Dendritic cell treated with granulocyte-macrophage colony-stimulating factor and Interleukin-4, amounts not matched to agents 40 ng/mL and 50 ng/mL, for 4 days (primary cell): ENCODE results near the gene FASTKD2.

Experiments
- H3K27ac Mint-ChIP-seq: one replicate; pipeline ENCODE4 v1.8.0; 2022; ENCODE audit warnings: mild to moderate bottlenecking, mixed read lengths
- H3K27me3 Mint-ChIP-seq: one replicate; pipeline ENCODE4 v1.8.0; 2022; ENCODE audit warnings: mild to moderate bottlenecking, mixed read lengths
- H3K36me3 Mint-ChIP-seq: one replicate; pipeline ENCODE4 v1.8.0; 2022; ENCODE audit warnings: low read depth, mixed read lengths
- H3K4me1 Mint-ChIP-seq: one replicate; pipeline ENCODE4 v1.8.0; 2022; ENCODE audit warnings: low read depth, mixed read lengths
- H3K4me3 Mint-ChIP-seq: one replicate; pipeline ENCODE4 v1.8.0; 2022; ENCODE audit warnings: mild to moderate bottlenecking, moderate library complexity, mixed read lengths
- H3K9me3 Mint-ChIP-seq: one replicate; pipeline ENCODE4 v1.8.0; 2022; ENCODE audit warnings: mixed read lengths
- intact Hi-C: fragments of 100-400 bp; cut with micrococcal nuclease; formaldehyde crosslinking; loops from one replicate; pipeline ENCODE4 v1.15.0; 2022

The FASTKD2 gene

DNA sequence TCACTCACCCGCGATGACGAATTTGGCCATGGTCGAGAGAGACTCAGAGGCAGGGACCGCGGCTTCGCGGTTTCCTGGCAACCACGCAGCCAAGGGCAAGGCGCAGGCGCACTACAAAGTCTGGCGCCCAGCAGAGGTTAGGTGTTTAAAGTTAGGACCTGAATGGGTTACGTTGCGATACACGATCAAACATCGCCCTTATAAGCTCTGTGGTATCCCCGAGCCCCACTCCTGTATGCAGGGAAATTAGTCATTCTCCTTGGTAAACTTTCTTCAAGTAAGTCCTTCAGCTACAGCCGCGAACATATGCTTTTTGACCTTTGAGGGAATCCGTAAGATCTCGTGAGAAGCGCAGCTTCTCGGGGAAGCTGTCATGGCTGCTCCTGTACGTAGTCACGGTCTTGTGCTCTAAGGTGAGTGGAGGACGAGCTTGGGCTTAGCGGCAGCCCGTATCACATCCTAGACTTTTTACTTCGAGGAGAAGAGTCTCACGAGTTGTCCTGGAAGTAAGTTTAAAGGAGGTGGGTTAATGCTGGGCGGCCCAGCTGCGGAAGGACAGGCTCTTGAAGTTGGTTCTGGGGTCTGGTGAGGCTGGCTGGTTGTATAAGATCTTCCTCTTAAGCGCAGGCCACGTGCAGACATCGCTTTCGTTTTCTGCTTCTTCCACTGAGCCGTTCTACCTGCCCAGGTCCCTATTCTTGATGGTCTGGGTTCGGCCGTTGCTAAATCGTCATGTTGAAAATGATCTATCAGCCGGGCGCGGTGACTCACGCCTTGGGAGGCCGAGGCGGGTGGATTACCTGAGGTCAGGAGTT lies at the start of gene FASTKD2, which contains the start of gene MDH1B:
TSS of gene FASTKD2 (plus strand) at position 365 of the 815 bp plus-strand sequence. CDS start 1,088 bp downstream, outside the sequence.
TSS of gene MDH1B (minus strand) at position 87 of the 815 bp plus-strand sequence. CDS start at position 30, 57 bp downstream.
- Mint-ChIP-seq H3K4me3 (peak within 1 kb of the TSS; percentile 85), H3K36me3 (peaks cover 29% of the 10 kb centered on the region), H3K27me3 (peaks cover 3% of the 10 kb centered on the region), H3K27ac (peak within 1 kb of the TSS; percentile 87), H3K9me3 (no peaks in the 10 kb centered on the region), H3K4me1 (peaks cover 22% of the 10 kb centered on the region)
- intact Hi-C loops: no loop called here

DNA sequence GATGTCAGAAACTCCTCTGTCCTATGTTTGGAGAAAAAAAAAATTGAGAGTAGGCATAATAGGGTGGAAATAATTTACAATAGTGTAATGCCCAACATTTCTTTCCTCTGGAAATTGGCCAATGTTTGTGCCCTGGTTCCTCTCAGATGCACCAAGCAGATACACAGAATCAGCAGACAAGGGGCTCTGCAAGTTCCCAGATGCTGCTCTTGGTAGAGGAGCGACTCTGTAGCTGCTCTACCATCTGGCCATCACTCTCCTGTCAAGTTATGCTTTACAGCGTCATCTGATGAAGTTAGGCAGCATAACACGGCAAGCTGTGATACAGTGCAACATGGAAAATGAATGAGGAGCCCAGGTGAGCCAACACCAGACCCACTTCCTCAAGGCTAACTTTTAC lies 48.8 kb upstream of the FASTKD2 start:
- Mint-ChIP-seq H3K36me3 (no peaks in the 10 kb centered on the region), H3K4me1 (peaks cover 21% of the 10 kb centered on the region), H3K4me3 (no peak overlapping the region), H3K27ac (no peak overlapping the region), H3K9me3 (no peaks in the 10 kb centered on the region), H3K27me3 (peaks cover 8% of the 10 kb centered on the region)
- intact Hi-C loops: no loop called here

- Mint-ChIP-seq H3K4me3 (no peak within 1 kb of the TSS), H3K27me3 (peaks cover 11% of the 10 kb centered on the region), H3K36me3 (no peaks in the 10 kb centered on the region), H3K9me3 (peaks cover 8% of the 10 kb centered on the region), H3K4me1 (peaks cover 14% of the 10 kb centered on the region), H3K27ac (no peak within 1 kb of the TSS)
- intact Hi-C loops: no loop called here
These were observed 47.1 kb upstream of the FASTKD2 start, which contains the start of gene DYTN for GRCh38 chr2:206718296-206718695. DYTN (minus strand) TSS chr2:206718396; CDS start chr2:206718279, 117 bp downstream.

DNA sequence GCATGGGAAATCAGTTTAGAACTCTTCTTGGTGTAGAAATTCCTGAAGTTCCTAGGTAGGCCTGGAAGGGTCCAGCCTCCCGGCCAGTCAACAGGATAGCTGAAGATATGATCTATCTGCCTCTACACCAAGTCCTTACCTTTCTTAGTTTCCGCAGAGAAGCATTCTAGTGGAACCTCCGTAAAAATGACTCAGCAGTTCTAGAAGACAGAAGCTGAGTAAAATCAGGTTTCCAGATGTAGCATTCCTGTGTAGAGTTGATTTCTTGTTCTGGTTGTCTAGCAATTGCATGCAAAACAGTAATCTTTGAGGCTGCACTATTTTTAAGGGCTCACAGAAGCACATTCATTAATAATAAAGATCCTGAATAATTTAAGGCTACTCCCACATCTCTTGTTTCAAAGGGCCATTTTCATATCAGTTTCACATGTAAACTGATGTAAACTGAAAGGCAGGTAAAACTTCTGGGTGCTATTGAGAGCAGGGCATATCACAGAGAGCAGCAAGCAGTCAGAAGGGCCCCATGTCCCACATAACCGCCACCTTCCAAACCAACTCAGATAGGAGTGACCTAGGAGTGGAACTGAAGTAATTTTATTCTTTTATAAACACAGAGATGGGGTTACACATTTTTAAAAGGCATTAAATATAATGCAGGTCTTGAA lies 44.0 kb upstream of the FASTKD2 start:
- Mint-ChIP-seq H3K4me3 (no peak overlapping the region), H3K9me3 (peaks cover 8% of the 10 kb centered on the region), H3K27me3 (peaks cover 8% of the 10 kb centered on the region), H3K27ac (no peak overlapping the region), H3K36me3 (no peaks in the 10 kb centered on the region), H3K4me1 (no peaks in the 10 kb centered on the region)
- intact Hi-C loops: no loop called here

DNA sequence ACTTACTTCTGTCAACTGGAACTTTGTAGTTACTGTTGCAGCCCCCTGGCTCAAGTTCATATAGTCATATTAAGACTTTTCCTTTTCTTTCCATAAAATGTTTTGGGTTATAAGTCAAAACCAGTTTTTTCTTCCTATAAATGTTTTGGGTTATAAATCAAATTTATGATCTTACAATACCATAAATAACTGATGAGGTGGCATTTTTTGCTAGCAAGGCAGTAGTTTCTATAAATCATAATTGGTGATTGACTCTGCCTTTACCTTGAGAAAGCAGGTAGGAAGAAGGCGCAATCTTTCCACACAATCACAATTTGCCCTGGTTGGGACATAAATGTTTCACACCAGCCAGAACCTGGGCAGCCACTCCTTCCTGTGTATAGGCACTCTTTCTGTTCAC lies 42.1 kb upstream of the FASTKD2 start:
- Mint-ChIP-seq H3K4me3 (no peak overlapping the region), H3K36me3 (no peaks in the 10 kb centered on the region), H3K4me1 (peaks cover 2% of the 10 kb centered on the region), H3K27me3 (peaks cover 19% of the 10 kb centered on the region), H3K27ac (no peak overlapping the region), H3K9me3 (peaks cover 8% of the 10 kb centered on the region)
- intact Hi-C loops: no loop called here

DNA sequence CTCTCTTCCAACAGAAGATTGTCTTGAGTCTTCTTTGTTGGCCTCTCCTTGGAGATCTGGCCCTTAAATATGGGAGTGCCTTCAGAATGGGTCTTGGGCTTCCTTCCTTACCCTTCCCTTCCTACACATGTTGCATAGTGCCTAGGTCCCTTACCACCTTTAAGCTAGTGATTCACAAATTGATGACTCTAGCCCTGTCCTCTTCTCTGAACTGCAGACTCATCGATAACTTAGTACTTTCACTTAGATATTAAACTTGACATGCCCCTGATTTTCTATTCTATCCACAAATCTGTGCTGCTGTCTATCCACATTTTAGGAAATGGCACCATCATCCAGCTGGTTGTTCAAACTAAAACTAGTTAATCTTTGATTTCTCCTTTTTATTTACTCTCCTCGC lies 38.1 kb upstream of the FASTKD2 start:
- Mint-ChIP-seq H3K36me3 (no peaks in the 10 kb centered on the region), H3K27me3 (peaks cover 32% of the 10 kb centered on the region), H3K4me3 (no peak overlapping the region), H3K9me3 (peaks cover 3% of the 10 kb centered on the region), H3K4me1 (peaks cover 4% of the 10 kb centered on the region), H3K27ac (no peak overlapping the region)
- intact Hi-C loops: no loop called here

DNA sequence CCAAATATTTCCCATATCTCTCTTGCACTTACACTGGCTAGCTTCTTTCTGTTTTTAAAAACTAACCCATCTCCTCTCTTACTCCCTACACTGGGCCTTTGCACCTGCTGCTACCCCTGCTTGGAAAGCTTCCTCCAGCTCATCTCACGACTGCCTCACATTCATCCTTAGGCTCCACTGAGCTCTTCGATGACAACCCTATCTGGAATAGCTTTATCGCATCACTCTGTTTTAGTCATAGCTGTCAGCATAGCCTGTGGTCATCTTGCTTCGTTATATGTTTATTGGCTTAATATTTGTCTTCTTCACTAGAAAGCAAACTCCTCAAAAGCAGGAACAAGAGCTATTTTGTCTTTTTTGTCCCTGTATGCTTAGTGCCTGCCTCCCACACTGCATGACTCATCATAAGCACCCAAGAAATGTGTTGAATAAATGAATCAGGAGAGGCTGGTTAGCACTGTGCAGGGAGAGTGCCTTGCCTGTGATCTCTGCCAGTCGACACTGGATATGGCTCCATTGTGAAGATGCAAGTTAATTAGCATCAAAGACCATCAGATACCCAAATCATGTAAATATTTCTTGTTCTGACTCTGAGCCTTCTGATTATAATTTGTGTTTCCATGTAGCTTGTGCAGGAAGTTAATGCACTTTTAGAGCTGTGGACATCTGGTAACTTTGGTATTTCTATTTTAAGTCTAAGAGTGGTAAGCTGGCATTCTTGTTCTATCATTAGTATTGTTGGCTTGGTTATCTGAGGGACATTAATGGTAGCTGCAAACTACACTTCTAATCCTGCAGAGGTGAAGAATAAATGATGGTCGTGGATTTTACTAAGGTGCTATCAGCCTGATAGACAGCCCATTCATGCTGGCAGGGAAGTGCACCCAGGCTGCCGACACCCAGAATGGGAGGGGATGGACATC lies 36.9 kb upstream of the FASTKD2 start:
- intact Hi-C loops: no loop called here
- peaks cover 33% of the 10 kb centered on the region for H3K27me3 Mint-ChIP-seq
- H3K27ac Mint-ChIP-seq: no peak overlapping the region
- no peaks in the 10 kb centered on the region for H3K36me3 Mint-ChIP-seq
- H3K9me3 Mint-ChIP-seq: no peaks in the 10 kb centered on the region
- H3K4me3 Mint-ChIP-seq: no peak overlapping the region
- peaks cover 4% of the 10 kb centered on the region for H3K4me1 Mint-ChIP-seq

GRCh38 chr2:206733341-206733740 lies 32.1 kb upstream of the FASTKD2 start:
- Mint-ChIP-seq H3K27ac (no peak overlapping the region), H3K4me1 (peaks cover 1% of the 10 kb centered on the region), H3K4me3 (no peak overlapping the region), H3K36me3 (no peaks in the 10 kb centered on the region), H3K27me3 (peaks cover 18% of the 10 kb centered on the region), H3K9me3 (no peaks in the 10 kb centered on the region)
- intact Hi-C loops: no loop called here

GRCh38 chr2:206736935-206737334 lies 28.5 kb upstream of the FASTKD2 start:
- Mint-ChIP-seq H3K4me1 (no peaks in the 10 kb centered on the region), H3K9me3 (no peaks in the 10 kb centered on the region), H3K36me3 (no peaks in the 10 kb centered on the region), H3K27me3 (peaks cover 2% of the 10 kb centered on the region), H3K4me3 (no peak overlapping the region), H3K27ac (no peak overlapping the region)
- intact Hi-C loops: no loop called here

- H3K27ac Mint-ChIP-seq: no peak overlapping the region
- intact Hi-C loops: no loop called here
- H3K36me3 Mint-ChIP-seq: no peaks in the 10 kb centered on the region
- no peaks in the 10 kb centered on the region for H3K9me3 Mint-ChIP-seq
- no peaks in the 10 kb centered on the region for H3K4me1 Mint-ChIP-seq
- H3K4me3 Mint-ChIP-seq: no peak overlapping the region
- H3K27me3 Mint-ChIP-seq: no peaks in the 10 kb centered on the region
These were observed 26.1 kb upstream of the FASTKD2 start for GRCh38 chr2:206739271-206739670.

- intact Hi-C loops: no loop called here
- Mint-ChIP-seq H3K9me3 (no peaks in the 10 kb centered on the region), H3K27me3 (no peaks in the 10 kb centered on the region), H3K4me1 (no peaks in the 10 kb centered on the region), H3K27ac (no peak overlapping the region), H3K36me3 (no peaks in the 10 kb centered on the region), H3K4me3 (no peak overlapping the region)
These were observed 24.6 kb upstream of the FASTKD2 start for GRCh38 chr2:206740800-206741199.

GRCh38 chr2:206756816-206757215 lies 8.6 kb upstream of the FASTKD2 start:
- intact Hi-C loops: no loop called here
- Mint-ChIP-seq H3K4me3 (no peak overlapping the region), H3K27ac (no peak overlapping the region), H3K4me1 (no peaks in the 10 kb centered on the region), H3K36me3 (no peaks in the 10 kb centered on the region), H3K27me3 (peaks cover 2% of the 10 kb centered on the region), H3K9me3 (no peaks in the 10 kb centered on the region)

GRCh38 chr2:206764673-206765241 lies 649 bp upstream of the FASTKD2 start:
- H3K27me3 Mint-ChIP-seq: peaks cover 3% of the 10 kb centered on the region
- peak overlapping the region; percentile 85 for H3K4me3 Mint-ChIP-seq
- H3K9me3 Mint-ChIP-seq: no peaks in the 10 kb centered on the region
- peaks cover 22% of the 10 kb centered on the region for H3K36me3 Mint-ChIP-seq
- H3K27ac Mint-ChIP-seq: peak overlapping the region; percentile 87
- H3K4me1 Mint-ChIP-seq: peaks cover 22% of the 10 kb centered on the region
- intact Hi-C loops: no loop called here
